Embryonic facial prominence (tissue), 1 donor: ENCODE measurements around the gene PABPN1.
"Not testable (repeated sequence)": the region's sequence is repeated elsewhere in the genome, so short reads cannot be mapped to it uniquely, and the experiment has no call there.

Experiments used
- DNase-seq: peaks from one replicate; pipeline ENCODE4 v3.0.0-alpha.2; 2016; ENCODE audit errors: extremely low spot score

PABPN1 gene

GRCh38 chr14:23301288-23301968 is 19.8 kb upstream of the PABPN1 start:
- peak; percentile 96 for DNase-seq

- no peak for DNase-seq
These were observed 19.3 kb upstream of the PABPN1 start for GRCh38 chr14:23301969-23302289.

GRCh38 chr14:23302290-23303225 is 18.7 kb upstream of the PABPN1 start, which contains the start of gene PPP1R3E:
Gene PPP1R3E, minus strand, starts transcription at chr14:23302859. Its CDS starts 283 bp downstream, at chr14:23302576.
- DNase-seq: peak; percentile 18

- peak; percentile 84 for DNase-seq
These were observed 14.7 kb upstream of the PABPN1 start, which contains the start of gene BCL2L2 for GRCh38 chr14:23306412-23307145. Gene BCL2L2, plus strand, starts transcription at chr14:23306833. Its CDS starts 935 bp downstream, at chr14:23307768.

GRCh38 chr14:23307146-23307530 is 14.1 kb upstream of the PABPN1 start:
- DNase-seq: no peak

GRCh38 chr14:23307687-23308644 is 13.3 kb upstream of the PABPN1 start:
- no peak for DNase-seq

GRCh38 chr14:23308721-23309445 is 12.4 kb upstream of the PABPN1 start:
- no peak for DNase-seq

GRCh38 chr14:23310546-23310945 is 10.7 kb upstream of the PABPN1 start:
- no peak for DNase-seq

- DNase-seq: no peak
These were observed 5.0 kb upstream of the PABPN1 start for GRCh38 chr14:23316300-23316699.

- DNase-seq: no peak
These were observed 1.3 kb upstream of the PABPN1 start for GRCh38 chr14:23319746-23320583.

- no peak for DNase-seq
These were observed 603 bp downstream of the PABPN1 start for GRCh38 chr14:23321572-23322547.

GRCh38 chr14:23322568-23323517 is 1.6 kb downstream of the PABPN1 start:
- DNase-seq: no peak

GRCh38 chr14:23323838-23324454 is 2.7 kb downstream of the PABPN1 start:
- DNase-seq: no peak

- no peak for DNase-seq
These were observed 3.2 kb downstream of the PABPN1 start for GRCh38 chr14:23324455-23324846.

GRCh38 chr14:23324993-23325392 is 3.7 kb downstream of the PABPN1 start:
- no peak for DNase-seq

- not testable (repeated sequence) for DNase-seq
These were observed 4.5 kb downstream of the PABPN1 start for GRCh38 chr14:23325746-23326145.
